HCT116 (cell line): ENCODE measurements around the gene FHIT. TPM values are rescaled to one million over a fixed set of nuclear protein-coding genes. Genes with fewer than 3 reads are reported as not detected.

Source experiments
- ATAC-seq: fragments of 200-7000 bp; cut with Tn5 transposase; 2 replicates; pipeline ENCODE4 v1.9.1; 2020; ENCODE audit warnings: mild to moderate bottlenecking, moderate library complexity
- BruUV-seq: library from RNA; stranded (reverse); fragments of 400-500 nt; replicated peaks from 2 replicates; lab custom pipeline; 2021; lab: Mats Ljungman, UMichigan
- CTCF ChIA-PET: fragments of 300-600 bp; sonication (Branson Sonifier 250); formaldehyde crosslinking; loops from one replicate; lab custom pipeline; 2021; ENCODE audit warnings: antibody characterized with exemption; lab: Charles Lee
- POLR2A ChIA-PET: fragments of 300-600, 350-600 bp; sonication (Branson Sonifier 250); formaldehyde crosslinking; loops from one replicate; lab custom pipeline; 2021; ENCODE audit warnings: antibody characterized with exemption; lab: Charles Lee
- RAD21 ChIA-PET, 2 experiments: fragments of 300-600 bp; sonication (Branson Sonifier 250); formaldehyde crosslinking; loops; one replicate each; lab custom pipeline; 2023; ENCODE audit warnings: low total read pairs in 2 of 2; ENCODE audit not compliant: uncharacterized antibody in 2 of 2, unreplicated experiment in 2 of 2, low non-redundant PET in 1 of 2; lab: Charles Lee
- DNase-seq: peaks from one replicate; pipeline ENCODE4 v3.0.0-alpha.2; 2010; ENCODE audit warnings: low read depth, low spot score
- H2AFZ ChIP-seq: fragments of 200-600 bp; shearing (Covaris generic), sonication (generic); 2 replicates; pipeline ENCODE4 v1.6.1; 2017; ENCODE audit warnings: low read depth, mixed run types, mixed read lengths, antibody characterized with exemption, low read length; ENCODE audit not compliant: poor library complexity, severe bottlenecking
- H3K27ac ChIP-seq: 2 replicates; pipeline ENCODE4 v1.5.1; 2012; ENCODE audit warnings: low read depth, low read length
- H3K27me3 ChIP-seq: fragments of 200-600 bp; sonication (generic); 2 replicates; pipeline ENCODE4 v1.6.1; 2016; ENCODE audit warnings: mixed run types, low read length, mixed read lengths; ENCODE audit not compliant: insufficient read depth
- H3K36me3 ChIP-seq, 2 experiments: fragments of 200-500 bp in 1 of 2; fragments of 200-600 bp in 1 of 2; sonication (Bioruptor generic) in 1 of 2; sonication (generic) in 1 of 2; 2 replicates each; pipeline versions ENCODE4 v1.5.1 to v1.6.1; 2014 to 2016; ENCODE audit warnings: low read length in 2 of 2, inconsistent platforms in 1 of 2, mixed read lengths in 1 of 2, mixed run types in 1 of 2; ENCODE audit not compliant: insufficient read depth in 2 of 2, control insufficient read depth in 1 of 2
- H3K4me1 ChIP-seq, 2 experiments: fragments of 200-600 bp in 1 of 2; sonication (generic) in 1 of 2; 2 replicates each; pipeline versions ENCODE4 v1.5.1 to v1.6.1; 2012 to 2017; ENCODE audit warnings: low read length in 2 of 2, inconsistent platforms in 1 of 2, mild to moderate bottlenecking in 1 of 2, mixed read lengths in 1 of 2, mixed run types in 1 of 2, moderate library complexity in 1 of 2; ENCODE audit not compliant: insufficient read depth in 2 of 2, control insufficient read depth in 1 of 2
- H3K4me2 ChIP-seq: fragments of 200-600 bp; sonication (generic); 2 replicates; pipeline ENCODE4 v1.6.1; 2017; ENCODE audit warnings: mixed run types, low read length, mixed read lengths
- H3K4me3 ChIP-seq, 2 experiments: fragments of 200-600 bp in 1 of 2; sonication (generic) in 1 of 2; replicated peaks in 1 of 2; 2 replicates each; pipeline ENCODE4 v1.5.1; 2011 to 2016; ENCODE audit warnings: low read length in 2 of 2, control low read depth in 1 of 2, low read depth in 1 of 2, mild to moderate bottlenecking in 1 of 2, mixed read lengths in 1 of 2, mixed run types in 1 of 2
- H3K79me2 ChIP-seq: fragments of 200-600 bp; sonication (generic); 2 replicates; pipeline ENCODE4 v1.6.1; 2017; ENCODE audit warnings: mild to moderate bottlenecking, mixed run types, low read length, moderate library complexity, mixed read lengths; ENCODE audit not compliant: insufficient read depth
- H3K9ac ChIP-seq: fragments of 200-600 bp; sonication (generic); 2 replicates; pipeline ENCODE4 v1.6.1; 2016; ENCODE audit warnings: low read length, mixed read lengths
- H3K9me2 ChIP-seq: fragments of 200-600 bp; sonication (generic), shearing (Covaris generic); 2 replicates; pipeline ENCODE4 v1.6.1; 2017; ENCODE audit warnings: mixed run types, mild to moderate bottlenecking, moderate library complexity; ENCODE audit not compliant: insufficient read depth
- H3K9me3 ChIP-seq, 2 experiments: fragments of 200-500 bp in 1 of 2; fragments of 200-600 bp in 1 of 2; sonication (Bioruptor generic) in 1 of 2; sonication (generic) in 1 of 2; 2 replicates each; pipeline ENCODE4 v1.6.1; 2014 to 2017; ENCODE audit warnings: low read length in 2 of 2, mixed read lengths in 2 of 2, inconsistent platforms in 1 of 2, low read depth in 1 of 2, mild to moderate bottlenecking in 1 of 2, mixed run types in 1 of 2, moderate library complexity in 1 of 2; ENCODE audit not compliant: control insufficient read depth in 1 of 2, insufficient read depth in 1 of 2
- H4K20me1 ChIP-seq: fragments of 200-600 bp; sonication (generic), shearing (Covaris generic); 2 replicates; pipeline ENCODE4 v1.6.1; 2017; ENCODE audit warnings: mixed run types, mild to moderate bottlenecking, moderate library complexity; ENCODE audit not compliant: insufficient read depth
- CBX3 ChIP-seq: IDR thresholded peaks from 2 replicates; pipeline ENCODE4 v1.6.1; 2012; ENCODE audit warnings: low read depth
- CEBPB ChIP-seq: IDR thresholded peaks from 2 replicates; pipeline ENCODE4 v1.6.1; 2012; ENCODE audit warnings: low read depth
- CTCF ChIP-seq, 3 experiments: fragments of 200-600 bp in 1 of 3; sonication (generic) in 1 of 3; IDR thresholded peaks in 2 of 3; conservative IDR thresholded peaks in 1 of 3; 2 replicates each; pipeline ENCODE4 v1.5.1; 2012 to 2017; ENCODE audit warnings: low read depth in 2 of 3, low read length in 2 of 3, antibody characterized with exemption in 1 of 3, borderline replicate concordance in 1 of 3, control low read depth in 1 of 3, mild to moderate bottlenecking in 1 of 3, mixed read lengths in 1 of 3, mixed run types in 1 of 3, moderate library complexity in 1 of 3; ENCODE audit not compliant: insufficient read depth in 1 of 3
- EGR1 ChIP-seq: IDR thresholded peaks from 2 replicates; pipeline ENCODE4 v1.6.1; 2012; ENCODE audit warnings: low read depth
- ELF1 ChIP-seq: IDR thresholded peaks from 2 replicates; pipeline ENCODE4 v1.6.1; 2012; ENCODE audit warnings: low read depth, borderline replicate concordance
- EZH2 ChIP-seq: fragments of 200-600 bp; sonication (generic); IDR thresholded peaks from 2 replicates; pipeline ENCODE4 v1.6.1; 2017; ENCODE audit warnings: antibody characterized with exemption, mixed run types
- EZH2phosphoT487 ChIP-seq: fragments of 200-600 bp; IDR thresholded peaks from 2 replicates; pipeline ENCODE4 v1.6.1; 2018; ENCODE audit warnings: antibody characterized with exemption, borderline replicate concordance
- FOSL1 ChIP-seq: IDR thresholded peaks from 2 replicates; pipeline ENCODE4 v1.6.1; 2012; ENCODE audit warnings: low read depth
- JUND ChIP-seq: IDR thresholded peaks from 2 replicates; pipeline ENCODE4 v1.6.1; 2012
- MAX ChIP-seq: IDR thresholded peaks from 2 replicates; pipeline ENCODE4 v1.6.1; 2012
- POLR2A ChIP-seq: IDR thresholded peaks from 2 replicates; pipeline ENCODE4 v1.7.0; 2011; ENCODE audit warnings: borderline replicate concordance; ENCODE audit not compliant: insufficient read depth, insufficient read length; ENCODE audit errors: extremely low read depth
- POLR2AphosphoS5 ChIP-seq: IDR thresholded peaks from 2 replicates; pipeline ENCODE4 v1.6.1; 2011; ENCODE audit warnings: mild to moderate bottlenecking, low read depth, low read length, moderate library complexity
- RAD21 ChIP-seq: IDR thresholded peaks from 2 replicates; pipeline ENCODE4 v1.6.1; 2012; ENCODE audit warnings: low read depth, mild to moderate bottlenecking
- SIN3A ChIP-seq: IDR thresholded peaks from 2 replicates; pipeline ENCODE4 v1.6.1; 2012; ENCODE audit warnings: low read depth
- SP1 ChIP-seq: IDR thresholded peaks from 2 replicates; pipeline ENCODE4 v1.6.1; 2012; ENCODE audit warnings: low read depth
- SRF ChIP-seq: IDR thresholded peaks from 2 replicates; pipeline ENCODE4 v1.6.1; 2012; ENCODE audit warnings: low read depth
- YY1 ChIP-seq: IDR thresholded peaks from 2 replicates; pipeline ENCODE4 v1.6.1; 2011; ENCODE audit warnings: low read length, low read depth, moderate library complexity, mild to moderate bottlenecking; ENCODE audit not compliant: insufficient replicate concordance; ENCODE audit errors: extremely low read depth
- ZNF274 ChIP-seq: fragments of 200-500 bp; sonication (Bioruptor generic); IDR thresholded peaks from 2 replicates; pipeline ENCODE4 v1.6.1; 2014; ENCODE audit warnings: mild to moderate bottlenecking, low read depth, low read length, inconsistent platforms
- intact Hi-C: fragments of 100-400 bp; cut with micrococcal nuclease; formaldehyde crosslinking; loops from 2 replicates; pipeline ENCODE4 v1.10.0; 2022
- total RNA-seq: library from RNA; stranded (reverse); gene quantifications from one replicate; pipeline ENCODE4 v1.2.1, GENCODE V29; 2021; ENCODE audit not compliant: unreplicated experiment
- TF ChIP-seq, protein P1 (sequence below): IDR thresholded peaks from 2 replicates; pipeline ENCODE4 v1.6.1; 2012; ENCODE audit warnings: low read depth
- TF ChIP-seq, protein P2 (sequence below): IDR thresholded peaks from 2 replicates; pipeline ENCODE4 v1.6.1; 2011; ENCODE audit warnings: mild to moderate bottlenecking, low read length, moderate library complexity; ENCODE audit not compliant: insufficient replicate concordance; ENCODE audit errors: extremely low read depth

FHIT gene
- total RNA-seq, 1 experiment from 2014 or later: 20.1 TPM

- no TSS peak for BruUV-seq
- H3K9ac ChIP-seq: no peak overlapping the region
- TF ChIP-seq JUND (no peak), EZH2phosphoT487 (no peak), SP1 (no peak), ZNF274 (no peak), ELF1 (no peak), EZH2 (no peak), CEBPB (no peak), RAD21 (no peak), SRF (no peak), POLR2AphosphoS5 (no peak), POLR2A (no peak), CTCF (IDR thresholded peaks at IDR 0.05 in 2 of 3, conservative IDR thresholded peaks at IDR 0.05 in 1 of 3; ENCODE audit: borderline replicate concordance in 1 of 3, insufficient read depth in 1 of 3, low read depth in 2 of 3, low read length in 2 of 3) (no peak), YY1 (no peak), MAX (no peak), FOSL1 (no peak), EGR1 (no peak), SIN3A (no peak), CBX3 (no peak)
- TF ChIP-seq, protein P1, sequence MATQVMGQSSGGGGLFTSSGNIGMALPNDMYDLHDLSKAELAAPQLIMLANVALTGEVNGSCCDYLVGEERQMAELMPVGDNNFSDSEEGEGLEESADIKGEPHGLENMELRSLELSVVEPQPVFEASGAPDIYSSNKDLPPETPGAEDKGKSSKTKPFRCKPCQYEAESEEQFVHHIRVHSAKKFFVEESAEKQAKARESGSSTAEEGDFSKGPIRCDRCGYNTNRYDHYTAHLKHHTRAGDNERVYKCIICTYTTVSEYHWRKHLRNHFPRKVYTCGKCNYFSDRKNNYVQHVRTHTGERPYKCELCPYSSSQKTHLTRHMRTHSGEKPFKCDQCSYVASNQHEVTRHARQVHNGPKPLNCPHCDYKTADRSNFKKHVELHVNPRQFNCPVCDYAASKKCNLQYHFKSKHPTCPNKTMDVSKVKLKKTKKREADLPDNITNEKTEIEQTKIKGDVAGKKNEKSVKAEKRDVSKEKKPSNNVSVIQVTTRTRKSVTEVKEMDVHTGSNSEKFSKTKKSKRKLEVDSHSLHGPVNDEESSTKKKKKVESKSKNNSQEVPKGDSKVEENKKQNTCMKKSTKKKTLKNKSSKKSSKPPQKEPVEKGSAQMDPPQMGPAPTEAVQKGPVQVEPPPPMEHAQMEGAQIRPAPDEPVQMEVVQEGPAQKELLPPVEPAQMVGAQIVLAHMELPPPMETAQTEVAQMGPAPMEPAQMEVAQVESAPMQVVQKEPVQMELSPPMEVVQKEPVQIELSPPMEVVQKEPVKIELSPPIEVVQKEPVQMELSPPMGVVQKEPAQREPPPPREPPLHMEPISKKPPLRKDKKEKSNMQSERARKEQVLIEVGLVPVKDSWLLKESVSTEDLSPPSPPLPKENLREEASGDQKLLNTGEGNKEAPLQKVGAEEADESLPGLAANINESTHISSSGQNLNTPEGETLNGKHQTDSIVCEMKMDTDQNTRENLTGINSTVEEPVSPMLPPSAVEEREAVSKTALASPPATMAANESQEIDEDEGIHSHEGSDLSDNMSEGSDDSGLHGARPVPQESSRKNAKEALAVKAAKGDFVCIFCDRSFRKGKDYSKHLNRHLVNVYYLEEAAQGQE: no peak
- TF ChIP-seq, protein P2, sequence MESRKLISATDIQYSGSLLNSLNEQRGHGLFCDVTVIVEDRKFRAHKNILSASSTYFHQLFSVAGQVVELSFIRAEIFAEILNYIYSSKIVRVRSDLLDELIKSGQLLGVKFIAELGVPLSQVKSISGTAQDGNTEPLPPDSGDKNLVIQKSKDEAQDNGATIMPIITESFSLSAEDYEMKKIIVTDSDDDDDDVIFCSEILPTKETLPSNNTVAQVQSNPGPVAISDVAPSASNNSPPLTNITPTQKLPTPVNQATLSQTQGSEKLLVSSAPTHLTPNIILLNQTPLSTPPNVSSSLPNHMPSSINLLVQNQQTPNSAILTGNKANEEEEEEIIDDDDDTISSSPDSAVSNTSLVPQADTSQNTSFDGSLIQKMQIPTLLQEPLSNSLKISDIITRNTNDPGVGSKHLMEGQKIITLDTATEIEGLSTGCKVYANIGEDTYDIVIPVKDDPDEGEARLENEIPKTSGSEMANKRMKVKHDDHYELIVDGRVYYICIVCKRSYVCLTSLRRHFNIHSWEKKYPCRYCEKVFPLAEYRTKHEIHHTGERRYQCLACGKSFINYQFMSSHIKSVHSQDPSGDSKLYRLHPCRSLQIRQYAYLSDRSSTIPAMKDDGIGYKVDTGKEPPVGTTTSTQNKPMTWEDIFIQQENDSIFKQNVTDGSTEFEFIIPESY: no peak
- TF ChIP-seq, all 23 proteins: peak for 0
- DNase-seq (no peak), ATAC-seq (no peak)
- Histone ChIP-seq H3K27ac (no peak overlapping the region), H3K9me2 (no peaks in the 10 kb centered on the region), H3K9me3 (no peaks in the 10 kb centered on the region), H2AFZ (no peak overlapping the region), H3K36me3 (no peaks in the 10 kb centered on the region), H4K20me1 (no peaks in the 10 kb centered on the region), H3K4me1 (no peaks in the 10 kb centered on the region), H3K4me3 (no peak overlapping the region), H3K79me2 (no peaks in the 10 kb centered on the region), H3K4me2 (no peak overlapping the region), H3K27me3 (peaks cover 4% of the 10 kb centered on the region; the same call in 1 of the 2 replicates)
- CTCF ChIA-PET: no interaction called here
- POLR2A ChIA-PET: interaction anchor here (0.6 kb wide), 1 partner anchor 651 kb away, joined by 3 read pairs; no protein-coding TSS in a partner anchor
- intact Hi-C loops: no loop called here
- RAD21 ChIA-PET: no interaction called here
Observed at GRCh38 chr3:60079076-60079475, 1172.2 kb downstream of the FHIT start.
